GM23338 (cell line): Measurements from ENCODE around the gene SRCIN1. TPM values are rescaled to one million over a fixed set of nuclear protein-coding genes. Genes with fewer than 3 reads are reported as not detected.

ENCODE experiments used
- ATAC-seq: fragments of 200-7000 bp; cut with Tn5 transposase; 3 replicates; pipeline ENCODE4 v1.9.1; 2020
- DNase-seq: peaks from one replicate; pipeline ENCODE4 v3.0.0-alpha.2; 2015; ENCODE audit warnings: low spot score
- H2AFZ ChIP-seq: fragments of 200-600 bp; sonication (generic); 2 replicates; pipeline ENCODE4 v1.8.0; 2016; ENCODE audit warnings: antibody characterized with exemption, mild to moderate bottlenecking, moderate library complexity
- H3F3A ChIP-seq: fragments of 200-600 bp; sonication (generic); replicated peaks from 2 replicates; pipeline ENCODE4 v1.8.0; 2017; ENCODE audit warnings: antibody characterized with exemption, mixed run types, low read depth
- H3K27ac ChIP-seq: fragments of 200-600 bp; sonication (generic); 2 replicates; pipeline ENCODE4 v1.6.1; 2016; ENCODE audit warnings: low read depth
- H3K27me3 ChIP-seq: fragments of 200-600 bp; sonication (generic); 2 replicates; pipeline ENCODE4 v1.8.0; 2016; ENCODE audit warnings: mild to moderate bottlenecking, mixed run types, moderate library complexity; ENCODE audit not compliant: insufficient read depth
- H3K36me3 ChIP-seq: fragments of 200-600 bp; sonication (generic); 2 replicates; pipeline ENCODE4 v1.8.0; 2016; ENCODE audit warnings: mild to moderate bottlenecking; ENCODE audit not compliant: insufficient read depth
- H3K4me1 ChIP-seq: fragments of 200-600 bp; sonication (generic); 2 replicates; pipeline ENCODE4 v1.8.0; 2016; ENCODE audit warnings: mild to moderate bottlenecking, moderate library complexity; ENCODE audit not compliant: insufficient read depth
- H3K4me2 ChIP-seq: fragments of 200-600 bp; sonication (generic); 2 replicates; pipeline ENCODE4 v1.7.1; 2017; ENCODE audit warnings: mixed run types
- H3K4me3 ChIP-seq: fragments of 200-600 bp; sonication (generic); 2 replicates; pipeline ENCODE4 v1.6.1; 2016; ENCODE audit warnings: mixed run types
- H3K79me2 ChIP-seq: fragments of 200-600 bp; sonication (generic); replicated peaks from 2 replicates; pipeline ENCODE4 v1.8.0; 2017; ENCODE audit warnings: mild to moderate bottlenecking; ENCODE audit not compliant: insufficient read depth
- H3K9me2 ChIP-seq: fragments of 200-600 bp; sonication (generic); 2 replicates; pipeline ENCODE4 v1.8.0; 2017; ENCODE audit not compliant: insufficient read depth
- H4K20me1 ChIP-seq: fragments of 200-600 bp; sonication (generic); replicated peaks from 2 replicates; pipeline ENCODE4 v1.8.0; 2017; ENCODE audit warnings: mild to moderate bottlenecking; ENCODE audit not compliant: insufficient read depth
- H3K27ac Mint-ChIP-seq: 2 replicates; pipeline ENCODE4 v1.8.0; 2020; ENCODE audit warnings: inconsistent platforms, mild to moderate bottlenecking, moderate library complexity, mixed read lengths
- H3K27me3 Mint-ChIP-seq: 3 replicates; pipeline ENCODE4 v1.8.0; 2022; ENCODE audit warnings: low read depth, mild to moderate bottlenecking, moderate library complexity, mixed read lengths, inconsistent platforms; ENCODE audit not compliant: insufficient read depth, poor library complexity
- H3K36me3 Mint-ChIP-seq: 3 replicates; pipeline ENCODE4 v1.8.0; 2021; ENCODE audit warnings: low read depth, mild to moderate bottlenecking, inconsistent platforms, moderate library complexity, mixed read lengths
- H3K4me1 Mint-ChIP-seq: 3 replicates; pipeline ENCODE4 v1.8.0; 2020; ENCODE audit warnings: mild to moderate bottlenecking, inconsistent platforms, mixed read lengths
- H3K4me3 Mint-ChIP-seq: 3 replicates; pipeline ENCODE4 v1.8.0; 2021; ENCODE audit warnings: moderate library complexity, mild to moderate bottlenecking, inconsistent platforms, mixed read lengths
- H3K9me3 Mint-ChIP-seq: 3 replicates; pipeline ENCODE4 v1.8.0; 2020; ENCODE audit warnings: moderate library complexity, mild to moderate bottlenecking, inconsistent platforms, mixed read lengths
- CREB1 ChIP-seq: fragments of 250-450 bp; sonication (Bioruptor Pico); IDR thresholded peaks from 2 replicates; pipeline ENCODE4 v1.5.0; 2020; ENCODE audit warnings: low read depth, mild to moderate bottlenecking, moderate library complexity
- EZH2 ChIP-seq: fragments of 200-600 bp; sonication (generic); IDR thresholded peaks from one replicate; pipeline ENCODE4 v1.8.0; 2017; ENCODE audit warnings: antibody characterized with exemption, mild to moderate bottlenecking, low read depth; ENCODE audit not compliant: unreplicated experiment
- NANOG ChIP-seq: IDR thresholded peaks from 2 replicates; pipeline ENCODE4 v1.6.1; 2016; ENCODE audit warnings: antibody characterized with exemption, borderline replicate concordance
- STAT1 ChIP-seq: IDR thresholded peaks from one replicate; pipeline ENCODE4 v1.6.1; 2016; ENCODE audit warnings: antibody characterized with exemption; ENCODE audit not compliant: unreplicated experiment
- ZNF331 ChIP-seq: fragments of 250-450 bp; sonication (Bioruptor Pico); IDR thresholded peaks from 2 replicates; pipeline ENCODE4 v1.5.0; 2020; ENCODE audit warnings: low read depth, mild to moderate bottlenecking, moderate library complexity
- polyA plus RNA-seq: library from polyadenylated mRNA; unstranded; fragments of >200 nt; fragmentation: Nextera tagmentation; extraction: Ambion mirVana; gene quantifications from 2 replicates; pipeline ENCODE4 v1.2.1, GENCODE V29; 2016
- total RNA-seq: library from RNA; depleted of rRNA; stranded (reverse); fragments of >200 nt; shearing (Covaris generic); gene quantifications from 2 replicates; pipeline ENCODE4 v1.2.3, GENCODE V29; 2014
- TF ChIP-seq, protein P1 (sequence below): fragments of 250-450 bp; sonication (Bioruptor Pico); IDR thresholded peaks from 2 replicates; pipeline ENCODE4 v1.5.0; 2020; ENCODE audit warnings: mild to moderate bottlenecking, moderate library complexity
- TF ChIP-seq, protein P2 (sequence below): IDR thresholded peaks from 2 replicates; pipeline ENCODE4 v1.6.1; 2016; ENCODE audit warnings: antibody characterized with exemption

The SRCIN1 gene
- total and polyA plus RNA-seq, 2 experiments from 2014 or later = 0.87 to 2.2 TPM

DNA sequence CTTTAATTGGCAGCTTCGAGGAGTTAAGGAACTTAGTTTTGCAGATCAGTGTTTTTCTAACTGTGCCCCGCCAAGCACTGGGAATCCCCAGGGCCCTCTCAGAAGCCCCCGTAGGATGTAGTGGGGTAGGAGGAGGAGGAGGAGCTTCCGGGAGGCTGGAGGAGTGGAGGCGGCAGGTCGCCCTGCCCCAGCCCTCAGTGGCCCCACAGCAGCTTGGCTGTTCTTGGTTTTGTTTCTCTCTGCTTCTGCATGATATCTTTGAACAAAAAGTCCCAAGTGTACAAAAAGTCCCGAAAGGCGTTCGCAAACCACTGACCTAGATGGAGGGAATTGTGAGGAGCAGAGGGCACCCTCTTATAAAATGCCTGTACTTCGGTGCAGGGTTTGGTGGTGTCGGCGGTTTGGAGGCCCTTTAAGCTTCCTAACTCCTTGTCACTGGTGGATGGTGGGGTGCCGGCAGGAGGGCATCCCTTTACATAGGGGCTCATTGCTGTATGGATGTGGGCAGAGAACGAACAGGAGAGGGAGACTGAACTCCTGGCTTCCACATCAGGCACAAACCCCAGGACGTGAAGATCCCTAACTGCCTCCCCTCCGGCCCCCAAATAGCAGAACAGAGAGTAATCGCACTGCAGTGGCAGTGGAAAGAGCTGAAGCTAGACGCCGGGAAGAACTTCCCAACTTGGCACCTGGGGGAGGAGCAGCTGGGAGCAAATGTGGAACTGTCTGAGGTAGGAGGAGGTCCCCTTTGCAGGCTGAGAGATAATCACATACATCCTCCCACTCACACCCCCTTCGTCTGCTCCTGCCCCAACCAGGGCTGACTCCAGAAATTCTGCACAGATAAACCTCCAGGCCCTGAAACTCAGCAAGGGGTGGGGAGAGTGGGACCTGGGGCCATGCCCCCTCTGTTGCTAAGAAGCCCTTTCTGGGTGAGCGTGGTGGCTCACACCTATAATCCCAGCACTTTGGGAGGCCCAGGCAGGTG lies 49.0 kb upstream of the SRCIN1 start (continued):
- TF ChIP-seq, protein P1, sequence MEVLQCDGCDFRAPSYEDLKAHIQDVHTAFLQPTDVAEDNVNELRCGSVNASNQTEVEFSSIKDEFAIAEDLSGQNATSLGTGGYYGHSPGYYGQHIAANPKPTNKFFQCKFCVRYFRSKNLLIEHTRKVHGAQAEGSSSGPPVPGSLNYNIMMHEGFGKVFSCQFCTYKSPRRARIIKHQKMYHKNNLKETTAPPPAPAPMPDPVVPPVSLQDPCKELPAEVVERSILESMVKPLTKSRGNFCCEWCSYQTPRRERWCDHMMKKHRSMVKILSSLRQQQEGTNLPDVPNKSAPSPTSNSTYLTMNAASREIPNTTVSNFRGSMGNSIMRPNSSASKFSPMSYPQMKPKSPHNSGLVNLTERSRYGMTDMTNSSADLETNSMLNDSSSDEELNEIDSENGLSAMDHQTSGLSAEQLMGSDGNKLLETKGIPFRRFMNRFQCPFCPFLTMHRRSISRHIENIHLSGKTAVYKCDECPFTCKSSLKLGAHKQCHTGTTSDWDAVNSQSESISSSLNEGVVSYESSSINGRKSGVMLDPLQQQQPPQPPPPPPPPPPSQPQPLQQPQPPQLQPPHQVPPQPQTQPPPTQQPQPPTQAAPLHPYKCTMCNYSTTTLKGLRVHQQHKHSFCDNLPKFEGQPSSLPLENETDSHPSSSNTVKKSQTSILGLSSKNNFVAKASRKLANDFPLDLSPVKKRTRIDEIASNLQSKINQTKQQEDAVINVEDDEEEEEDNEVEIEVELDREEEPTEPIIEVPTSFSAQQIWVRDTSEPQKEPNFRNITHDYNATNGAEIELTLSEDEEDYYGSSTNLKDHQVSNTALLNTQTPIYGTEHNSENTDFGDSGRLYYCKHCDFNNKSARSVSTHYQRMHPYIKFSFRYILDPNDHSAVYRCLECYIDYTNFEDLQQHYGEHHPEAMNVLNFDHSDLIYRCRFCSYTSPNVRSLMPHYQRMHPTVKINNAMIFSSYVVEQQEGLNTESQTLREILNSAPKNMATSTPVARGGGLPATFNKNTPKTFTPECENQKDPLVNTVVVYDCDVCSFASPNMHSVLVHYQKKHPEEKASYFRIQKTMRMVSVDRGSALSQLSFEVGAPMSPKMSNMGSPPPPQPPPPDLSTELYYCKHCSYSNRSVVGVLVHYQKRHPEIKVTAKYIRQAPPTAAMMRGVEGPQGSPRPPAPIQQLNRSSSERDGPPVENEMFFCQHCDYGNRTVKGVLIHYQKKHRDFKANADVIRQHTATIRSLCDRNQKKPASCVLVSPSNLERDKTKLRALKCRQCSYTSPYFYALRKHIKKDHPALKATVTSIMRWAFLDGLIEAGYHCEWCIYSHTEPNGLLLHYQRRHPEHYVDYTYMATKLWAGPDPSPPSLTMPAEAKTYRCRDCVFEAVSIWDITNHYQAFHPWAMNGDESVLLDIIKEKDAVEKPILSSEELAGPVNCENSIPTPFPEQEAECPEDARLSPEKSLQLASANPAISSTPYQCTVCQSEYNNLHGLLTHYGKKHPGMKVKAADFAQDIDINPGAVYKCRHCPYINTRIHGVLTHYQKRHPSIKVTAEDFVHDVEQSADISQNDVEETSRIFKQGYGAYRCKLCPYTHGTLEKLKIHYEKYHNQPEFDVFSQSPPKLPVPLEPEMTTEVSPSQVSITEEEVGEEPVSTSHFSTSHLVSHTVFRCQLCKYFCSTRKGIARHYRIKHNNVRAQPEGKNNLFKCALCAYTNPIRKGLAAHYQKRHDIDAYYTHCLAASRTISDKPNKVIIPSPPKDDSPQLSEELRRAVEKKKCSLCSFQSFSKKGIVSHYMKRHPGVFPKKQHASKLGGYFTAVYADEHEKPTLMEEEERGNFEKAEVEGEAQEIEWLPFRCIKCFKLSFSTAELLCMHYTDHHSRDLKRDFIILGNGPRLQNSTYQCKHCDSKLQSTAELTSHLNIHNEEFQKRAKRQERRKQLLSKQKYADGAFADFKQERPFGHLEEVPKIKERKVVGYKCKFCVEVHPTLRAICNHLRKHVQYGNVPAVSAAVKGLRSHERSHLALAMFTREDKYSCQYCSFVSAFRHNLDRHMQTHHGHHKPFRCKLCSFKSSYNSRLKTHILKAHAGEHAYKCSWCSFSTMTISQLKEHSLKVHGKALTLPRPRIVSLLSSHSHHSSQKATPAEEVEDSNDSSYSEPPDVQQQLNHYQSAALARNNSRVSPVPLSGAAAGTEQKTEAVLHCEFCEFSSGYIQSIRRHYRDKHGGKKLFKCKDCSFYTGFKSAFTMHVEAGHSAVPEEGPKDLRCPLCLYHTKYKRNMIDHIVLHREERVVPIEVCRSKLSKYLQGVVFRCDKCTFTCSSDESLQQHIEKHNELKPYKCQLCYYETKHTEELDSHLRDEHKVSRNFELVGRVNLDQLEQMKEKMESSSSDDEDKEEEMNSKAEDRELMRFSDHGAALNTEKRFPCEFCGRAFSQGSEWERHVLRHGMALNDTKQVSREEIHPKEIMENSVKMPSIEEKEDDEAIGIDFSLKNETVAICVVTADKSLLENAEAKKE (CRISPR knock-in tag) = no peak
- TF ChIP-seq NANOG = no peak

DNA sequence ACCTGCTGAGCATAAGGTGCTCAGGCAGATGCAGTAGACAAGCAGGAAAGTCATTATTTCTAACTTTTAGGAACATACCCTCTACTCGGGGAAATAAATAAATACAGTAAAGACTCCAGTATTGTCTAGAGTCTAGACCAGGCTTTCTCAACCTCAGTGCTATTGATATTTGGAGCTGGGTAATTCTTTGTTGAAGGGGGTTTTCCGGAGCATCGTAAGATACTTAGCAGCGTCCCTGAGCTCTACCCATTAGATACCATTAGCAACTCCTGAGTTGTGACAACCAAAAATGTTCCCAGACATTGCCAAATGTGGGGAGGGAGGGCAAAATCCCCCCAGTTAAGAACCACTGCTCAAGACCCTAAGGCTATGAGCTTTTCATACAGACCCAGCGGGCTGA lies 47.9 kb upstream of the SRCIN1 start:
- no peaks in the 10 kb centered on the region for H3K9me2 ChIP-seq
- Mint-ChIP-seq H3K27me3 (peaks cover 7% of the 10 kb centered on the region), H3K27ac (no peak overlapping the region), H3K4me3 (no peak overlapping the region), H3K9me3 (no peaks in the 10 kb centered on the region; the same call in 1 of the 3 replicates), H3K4me1 (peaks cover 24% of the 10 kb centered on the region), H3K36me3 (no peaks in the 10 kb centered on the region)
- H3K79me2 ChIP-seq = no peaks in the 10 kb centered on the region
- H3K4me3 ChIP-seq = no peak overlapping the region
- no peak overlapping the region; the same call in 1 of the 2 replicates for H2AFZ ChIP-seq
- H3K36me3 ChIP-seq = no peaks in the 10 kb centered on the region
- ATAC-seq = no peak
- no peaks in the 10 kb centered on the region for H4K20me1 ChIP-seq
- no peaks in the 10 kb centered on the region for H3K27me3 ChIP-seq
- H3F3A ChIP-seq = 0 out of 2 replicates have a peak, but pooled peaks cover 3% of the 10 kb centered on the region
- DNase-seq = no peak
- no peak overlapping the region for H3K27ac ChIP-seq
- peaks cover 10% of the 10 kb centered on the region for H3K4me1 ChIP-seq
- no peak overlapping the region for H3K4me2 ChIP-seq
- TF ChIP-seq CREB1 (CRISPR knock-in tag) = no peak
- TF ChIP-seq, protein P2, sequence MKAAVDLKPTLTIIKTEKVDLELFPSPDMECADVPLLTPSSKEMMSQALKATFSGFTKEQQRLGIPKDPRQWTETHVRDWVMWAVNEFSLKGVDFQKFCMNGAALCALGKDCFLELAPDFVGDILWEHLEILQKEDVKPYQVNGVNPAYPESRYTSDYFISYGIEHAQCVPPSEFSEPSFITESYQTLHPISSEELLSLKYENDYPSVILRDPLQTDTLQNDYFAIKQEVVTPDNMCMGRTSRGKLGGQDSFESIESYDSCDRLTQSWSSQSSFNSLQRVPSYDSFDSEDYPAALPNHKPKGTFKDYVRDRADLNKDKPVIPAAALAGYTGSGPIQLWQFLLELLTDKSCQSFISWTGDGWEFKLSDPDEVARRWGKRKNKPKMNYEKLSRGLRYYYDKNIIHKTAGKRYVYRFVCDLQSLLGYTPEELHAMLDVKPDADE = no peak
- no peak for TF ChIP-seq ZNF331 (CRISPR knock-in tag)
- TF ChIP-seq, protein P1 (CRISPR knock-in tag) = no peak
- TF ChIP-seq EZH2 = no peak
- no peak for TF ChIP-seq STAT1
